ENCODE results near the gene ATP6V0A4.
A peak's percentile ranks its signal among the peaks of the same experiment; 100 is the strongest.
"Not testable (repeated sequence)": the region's sequence is repeated elsewhere in the genome, so short reads cannot be mapped to it uniquely, and the experiment has no call there.

Gene ATP6V0A4

GRCh38 chr7:138745189-138745588 lies 52.8 kb downstream of the ATP6V0A4 start:
- FAIRE-seq (no peak), DNase-seq (ENCODE audit: insufficient read length, low spot score) (no peak)
- TF ChIP-seq CTCF (IDR thresholded peaks at IDR 0.05; ENCODE audit: insufficient read depth, missing control alignments): no peak

- no peak for DNase-seq (ENCODE audit: insufficient read length, low spot score)
- FAIRE-seq: no peak
- no peak for TF ChIP-seq CTCF (IDR thresholded peaks at IDR 0.05; ENCODE audit: insufficient read depth, missing control alignments)
These were observed 56.6 kb downstream of the ATP6V0A4 start for GRCh38 chr7:138741453-138741735.

GRCh38 chr7:138739859-138740258 lies 58.1 kb downstream of the ATP6V0A4 start:
- no peak for TF ChIP-seq CTCF (IDR thresholded peaks at IDR 0.05; ENCODE audit: insufficient read depth, missing control alignments)
- FAIRE-seq: no peak
- DNase-seq (ENCODE audit: insufficient read length, low spot score): no peak

- FAIRE-seq (peak; percentile 79), DNase-seq (ENCODE audit: insufficient read length, low spot score) (no peak)
- TF ChIP-seq CTCF (IDR thresholded peaks at IDR 0.05; ENCODE audit: insufficient read depth, missing control alignments): peak; percentile 99
These were observed 59.3 kb downstream of the ATP6V0A4 start for GRCh38 chr7:138738551-138739335.

GRCh38 chr7:138738114-138738513 lies 59.9 kb downstream of the ATP6V0A4 start:
- FAIRE-seq: no peak
- no peak for DNase-seq (ENCODE audit: insufficient read length, low spot score)
- no peak for TF ChIP-seq CTCF (IDR thresholded peaks at IDR 0.05; ENCODE audit: insufficient read depth, missing control alignments)

- FAIRE-seq (no peak), DNase-seq (ENCODE audit: insufficient read length, low spot score) (no peak)
- TF ChIP-seq CTCF (IDR thresholded peaks at IDR 0.05; ENCODE audit: insufficient read depth, missing control alignments): no peak
These were observed 62.6 kb downstream of the ATP6V0A4 start for GRCh38 chr7:138735399-138735798.

GRCh38 chr7:138731733-138732132 lies 66.3 kb downstream of the ATP6V0A4 start:
- DNase-seq (ENCODE audit: insufficient read length, low spot score); FAIRE-seq: not testable (repeated sequence)

- FAIRE-seq (no peak), DNase-seq (ENCODE audit: insufficient read length, low spot score) (no peak)
- no peak for TF ChIP-seq CTCF (IDR thresholded peaks at IDR 0.05; ENCODE audit: insufficient read depth, missing control alignments)
These were observed 68.6 kb downstream of the ATP6V0A4 start for GRCh38 chr7:138729444-138729843.

Data from D721Med (cell line).